ENCODE measurements around the gene CDC25C. TPM values are rescaled to one million over a fixed set of nuclear protein-coding genes. Genes with fewer than 3 reads are reported as not detected.

CDC25C gene
- total RNA-seq, 1 donor from 2014 or later = 10.6 TPM

DNA sequence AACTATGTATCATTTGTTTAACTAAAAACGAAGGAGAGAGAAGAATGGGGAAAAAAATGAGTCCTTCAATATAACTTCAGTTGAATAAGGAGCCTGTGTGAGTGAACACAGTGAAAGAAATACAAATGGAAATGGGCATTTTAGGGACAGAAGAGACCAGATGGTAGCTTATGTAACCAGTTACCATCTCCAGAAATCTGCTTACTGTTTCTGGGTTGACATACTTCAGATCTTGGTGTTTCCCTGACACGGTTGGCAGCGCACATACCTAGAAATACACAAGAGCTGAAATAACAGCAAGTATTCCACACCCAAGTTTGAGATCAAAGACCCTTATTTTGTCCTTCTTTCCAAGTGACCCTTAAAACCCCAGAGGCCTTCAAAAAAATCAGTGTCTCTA, 42.3 kb downstream of the CDC25C start:
- no peaks in the 10 kb centered on the region for H3K9me3 Mint-ChIP-seq (ENCODE audit: low read depth)
- no peak overlapping the region for H3K4me3 Mint-ChIP-seq (ENCODE audit: low read depth)
- TF ChIP-seq, protein P1, sequence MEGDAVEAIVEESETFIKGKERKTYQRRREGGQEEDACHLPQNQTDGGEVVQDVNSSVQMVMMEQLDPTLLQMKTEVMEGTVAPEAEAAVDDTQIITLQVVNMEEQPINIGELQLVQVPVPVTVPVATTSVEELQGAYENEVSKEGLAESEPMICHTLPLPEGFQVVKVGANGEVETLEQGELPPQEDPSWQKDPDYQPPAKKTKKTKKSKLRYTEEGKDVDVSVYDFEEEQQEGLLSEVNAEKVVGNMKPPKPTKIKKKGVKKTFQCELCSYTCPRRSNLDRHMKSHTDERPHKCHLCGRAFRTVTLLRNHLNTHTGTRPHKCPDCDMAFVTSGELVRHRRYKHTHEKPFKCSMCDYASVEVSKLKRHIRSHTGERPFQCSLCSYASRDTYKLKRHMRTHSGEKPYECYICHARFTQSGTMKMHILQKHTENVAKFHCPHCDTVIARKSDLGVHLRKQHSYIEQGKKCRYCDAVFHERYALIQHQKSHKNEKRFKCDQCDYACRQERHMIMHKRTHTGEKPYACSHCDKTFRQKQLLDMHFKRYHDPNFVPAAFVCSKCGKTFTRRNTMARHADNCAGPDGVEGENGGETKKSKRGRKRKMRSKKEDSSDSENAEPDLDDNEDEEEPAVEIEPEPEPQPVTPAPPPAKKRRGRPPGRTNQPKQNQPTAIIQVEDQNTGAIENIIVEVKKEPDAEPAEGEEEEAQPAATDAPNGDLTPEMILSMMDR (IDR thresholded peaks at IDR 0.05; ENCODE audit: unreplicated experiment) = no peak
- H3K27me3 Mint-ChIP-seq = no peaks in the 10 kb centered on the region
- no peaks in the 10 kb centered on the region for H3K4me1 Mint-ChIP-seq (ENCODE audit: low read depth)
- no peaks in the 10 kb centered on the region for H3K36me3 Mint-ChIP-seq (ENCODE audit: insufficient read depth)
- H3K27ac Mint-ChIP-seq = no peak overlapping the region
- no peak for DNase-seq (ENCODE audit: low spot score, unreplicated experiment)

DNA sequence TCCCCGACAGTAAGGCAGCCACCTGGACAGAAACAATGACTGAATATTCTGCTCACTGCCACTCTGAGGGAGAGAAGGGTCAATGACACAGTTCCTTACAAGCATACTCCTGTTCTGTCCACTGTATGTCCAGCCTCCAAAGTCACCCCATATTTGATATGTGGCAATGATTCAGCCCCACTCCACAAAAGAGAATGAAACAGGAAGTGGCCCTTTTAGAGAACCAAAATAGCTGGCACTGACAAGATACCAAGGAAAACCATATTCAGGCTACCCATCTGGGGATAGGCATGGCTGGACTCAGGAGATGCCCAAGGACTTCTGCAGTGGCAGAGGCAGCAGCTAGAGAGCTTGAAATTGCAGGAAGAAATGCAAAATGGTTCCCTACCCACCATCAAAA, 44.4 kb downstream of the CDC25C start:
- Mint-ChIP-seq H3K9me3 (ENCODE audit: low read depth) (no peaks in the 10 kb centered on the region), H3K36me3 (ENCODE audit: insufficient read depth) (no peaks in the 10 kb centered on the region), H3K4me1 (ENCODE audit: low read depth) (no peaks in the 10 kb centered on the region), H3K27ac (no peak overlapping the region), H3K27me3 (no peaks in the 10 kb centered on the region), H3K4me3 (ENCODE audit: low read depth) (no peak overlapping the region)
- no peak for DNase-seq (ENCODE audit: low spot score, unreplicated experiment)
- TF ChIP-seq, protein P1 (IDR thresholded peaks at IDR 0.05; ENCODE audit: unreplicated experiment) = no peak

DNA sequence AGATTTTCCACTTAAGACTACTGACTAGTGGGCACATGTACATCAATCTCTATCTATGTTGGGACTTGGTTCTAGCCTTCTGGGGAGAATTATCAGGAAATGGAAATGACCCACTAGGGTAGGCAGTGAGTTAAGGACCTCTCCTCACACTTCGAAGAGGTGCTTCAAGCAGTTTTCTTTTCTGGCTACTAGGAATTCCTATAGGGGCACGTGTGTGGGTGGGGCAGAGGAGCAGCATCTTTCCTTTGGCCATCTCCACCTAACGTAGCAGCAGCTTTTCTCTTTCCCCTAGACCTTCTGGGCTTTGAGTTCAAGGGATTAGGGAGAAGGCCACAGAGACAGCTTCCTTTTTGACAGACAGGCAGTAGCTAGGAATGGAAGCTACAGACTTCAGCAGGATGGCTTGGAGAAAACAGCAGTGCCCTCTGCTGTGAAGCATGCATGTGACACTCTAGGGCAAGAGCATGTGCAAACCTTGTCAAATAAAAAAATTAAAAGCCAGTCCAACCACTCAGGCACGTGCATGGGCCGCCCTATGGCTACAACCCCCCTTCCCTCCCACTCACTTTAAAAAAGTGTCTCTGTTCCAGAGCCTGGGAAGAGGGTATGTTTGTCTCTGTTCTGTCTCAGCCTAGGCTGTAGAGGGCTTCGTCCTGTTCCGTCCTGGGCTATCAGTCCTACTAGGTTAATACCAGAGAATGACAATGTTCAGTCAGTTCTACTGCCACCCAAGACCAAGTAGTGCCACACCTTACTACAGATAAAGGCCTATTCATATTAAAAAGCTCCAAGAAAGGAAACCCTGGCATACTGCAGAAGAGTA, 48.5 kb downstream of the CDC25C start:
- H3K36me3 Mint-ChIP-seq (ENCODE audit: insufficient read depth) = no peaks in the 10 kb centered on the region
- no peaks in the 10 kb centered on the region for H3K9me3 Mint-ChIP-seq (ENCODE audit: low read depth)
- H3K27me3 Mint-ChIP-seq = no peaks in the 10 kb centered on the region
- H3K4me1 Mint-ChIP-seq (ENCODE audit: low read depth) = no peaks in the 10 kb centered on the region
- H3K4me3 Mint-ChIP-seq (ENCODE audit: low read depth) = no peak overlapping the region
- peak; percentile 19 for DNase-seq (ENCODE audit: low spot score, unreplicated experiment)
- TF ChIP-seq, protein P1 (IDR thresholded peaks at IDR 0.05; ENCODE audit: unreplicated experiment) = peak; percentile 69
- H3K27ac Mint-ChIP-seq = peak overlapping the region; percentile 41

DNA sequence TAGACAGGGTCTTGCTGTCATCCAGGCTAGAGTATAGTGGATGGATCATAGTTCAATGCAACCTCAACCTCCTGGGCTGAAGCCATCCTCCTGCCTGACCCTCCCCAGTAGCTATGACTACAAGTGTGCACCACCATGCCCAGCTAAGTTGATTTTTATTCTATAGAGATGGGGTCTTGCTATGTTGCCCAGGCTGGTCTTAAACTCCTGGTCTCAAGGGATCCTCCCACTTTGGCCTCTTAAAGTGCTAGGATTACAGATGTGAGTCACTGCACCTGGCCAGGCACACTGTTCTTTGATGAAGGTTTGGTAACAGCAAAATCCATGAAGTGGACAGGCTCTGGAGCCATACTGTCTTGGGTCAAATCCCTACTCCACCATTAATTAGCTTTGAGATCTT, 50.7 kb downstream of the CDC25C start:
- TF ChIP-seq, protein P1 (IDR thresholded peaks at IDR 0.05; ENCODE audit: unreplicated experiment) = no peak
- no peak overlapping the region for H3K4me3 Mint-ChIP-seq (ENCODE audit: low read depth)
- H3K4me1 Mint-ChIP-seq (ENCODE audit: low read depth) = peaks cover 9% of the 10 kb centered on the region
- no peak overlapping the region for H3K27ac Mint-ChIP-seq
- H3K9me3 Mint-ChIP-seq (ENCODE audit: low read depth) = no peaks in the 10 kb centered on the region
- H3K36me3 Mint-ChIP-seq (ENCODE audit: insufficient read depth) = no peaks in the 10 kb centered on the region
- no peak for DNase-seq (ENCODE audit: low spot score, unreplicated experiment)
- no peaks in the 10 kb centered on the region for H3K27me3 Mint-ChIP-seq

DNA sequence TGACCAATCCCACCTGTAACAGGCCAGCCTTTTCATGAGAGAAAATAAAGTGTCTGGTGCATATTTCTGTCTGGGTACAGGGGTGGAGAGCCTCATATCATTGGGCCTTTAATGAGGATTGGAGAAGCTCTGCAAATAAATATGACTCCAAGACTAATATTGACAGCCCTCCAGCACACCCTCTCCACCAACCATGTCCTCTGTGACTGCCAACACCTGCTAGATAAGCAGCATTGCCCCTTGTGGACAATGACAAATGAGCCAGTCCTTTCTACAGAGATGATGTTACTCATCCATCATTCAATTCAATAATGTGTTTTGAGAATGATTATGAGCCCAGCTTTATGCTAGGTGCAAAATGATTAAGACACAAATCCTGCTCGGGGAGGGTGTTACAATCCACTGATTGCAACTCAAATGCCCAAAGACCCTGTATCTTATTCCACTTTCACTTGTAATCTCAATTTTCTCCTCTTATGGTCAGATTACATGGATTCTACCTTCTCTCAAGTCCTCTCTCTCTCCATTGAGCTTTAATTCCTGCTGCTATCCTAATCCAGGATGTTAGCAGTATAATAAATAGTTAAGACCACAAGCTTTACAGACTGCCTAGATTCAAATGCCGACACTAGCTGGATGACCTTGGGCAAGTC, 55.1 kb downstream of the CDC25C start:
- no peaks in the 10 kb centered on the region for H3K9me3 Mint-ChIP-seq (ENCODE audit: low read depth)
- DNase-seq (ENCODE audit: low spot score, unreplicated experiment) = no peak
- no peaks in the 10 kb centered on the region for H3K36me3 Mint-ChIP-seq (ENCODE audit: insufficient read depth)
- peak overlapping the region; percentile 52 for H3K27ac Mint-ChIP-seq
- H3K4me3 Mint-ChIP-seq (ENCODE audit: low read depth) = no peak overlapping the region
- TF ChIP-seq, protein P1 (IDR thresholded peaks at IDR 0.05; ENCODE audit: unreplicated experiment) = no peak
- H3K27me3 Mint-ChIP-seq = peaks cover 16% of the 10 kb centered on the region
- peaks cover 28% of the 10 kb centered on the region for H3K4me1 Mint-ChIP-seq (ENCODE audit: low read depth)
